Mucosa of rectum (tissue), 2 donors: ENCODE measurements around the gene RBM44.
A peak's percentile ranks its signal among the peaks of the same experiment; 100 is the strongest.
"Not testable (repeated sequence)": the region's sequence is repeated elsewhere in the genome, so short reads cannot be mapped to it uniquely, and the experiment has no call there.

Experiments used
- H3K27ac ChIP-seq, 2 donors: one replicate each; pipeline ENCODE4 v1.7.0; 2013; ENCODE audit warnings: inconsistent platforms in 2 of 2, low read depth in 2 of 2, low read length in 2 of 2
- H3K27me3 ChIP-seq, 2 donors: one replicate each; pipeline ENCODE4 v1.7.0; 2013; ENCODE audit warnings: low read length in 2 of 2; ENCODE audit not compliant: control insufficient read depth in 2 of 2, insufficient read depth in 2 of 2
- H3K36me3 ChIP-seq, 2 donors: one replicate each; pipeline ENCODE4 v1.7.0; 2013; ENCODE audit warnings: low read length in 2 of 2; ENCODE audit not compliant: control insufficient read depth in 2 of 2, insufficient read depth in 2 of 2
- H3K4me1 ChIP-seq, 2 donors: one replicate each; pipeline ENCODE4 v1.7.0; 2013; ENCODE audit warnings: low read length in 2 of 2, mild to moderate bottlenecking in 1 of 2; ENCODE audit not compliant: control insufficient read depth in 2 of 2, insufficient read depth in 2 of 2
- H3K4me3 ChIP-seq, 2 donors: one replicate each; pipeline ENCODE4 v1.7.0; 2013; ENCODE audit warnings: low read length in 2 of 2
- H3K9ac ChIP-seq, 2 donors: one replicate each; pipeline ENCODE4 v1.7.0; 2013; ENCODE audit warnings: low read length in 2 of 2, low read depth in 1 of 2, mild to moderate bottlenecking in 1 of 2
- H3K9me3 ChIP-seq, 2 donors: one replicate each; pipeline ENCODE4 v1.7.0; 2013; ENCODE audit warnings: low read length in 2 of 2; ENCODE audit not compliant: control insufficient read depth in 2 of 2
- donor health status: healthy.
- donor health status: Normal muscosa, but diverticular disease.

The RBM44 gene

GRCh38 chr2:237862528-237862895 lies 63.9 kb downstream of the RBM44 start:
- H3K9me3 ChIP-seq: no peaks in the 10 kb centered on the region
- H3K27me3 ChIP-seq: peaks cover 13 to 17% of the 10 kb centered on the region in 2 donors
- no peak overlapping the region for H3K4me3 ChIP-seq
- H3K9ac ChIP-seq: no peak overlapping the region
- no peak overlapping the region for H3K27ac ChIP-seq
- H3K4me1 ChIP-seq: peaks cover 22 to 28% of the 10 kb centered on the region in 2 donors
- no peaks in the 10 kb centered on the region for H3K36me3 ChIP-seq

DNA sequence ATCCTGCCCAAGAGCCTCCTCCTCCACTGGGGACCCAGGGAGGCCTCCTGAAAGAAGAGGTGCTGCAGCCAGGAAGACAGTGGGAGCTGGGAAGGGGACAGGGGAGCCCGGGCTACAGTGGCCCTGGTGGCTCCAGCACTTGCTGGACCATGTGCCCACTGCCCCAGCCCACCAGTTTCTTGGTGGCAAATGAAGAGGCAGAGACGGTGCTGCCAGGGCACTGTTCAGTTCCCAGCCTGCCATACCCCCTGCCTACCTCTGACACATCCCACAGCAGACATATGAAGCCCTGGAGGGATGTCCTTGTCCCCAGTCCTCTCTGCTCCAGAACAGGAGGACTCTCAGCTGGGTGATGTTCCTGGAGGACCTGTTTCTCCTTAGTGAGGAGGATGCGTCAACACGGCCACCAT lies 64.5 kb downstream of the RBM44 start:
- H3K9ac ChIP-seq: no peak overlapping the region
- no peak overlapping the region for H3K27ac ChIP-seq
- peaks cover 22 to 28% of the 10 kb centered on the region in 2 donors for H3K4me1 ChIP-seq
- H3K27me3 ChIP-seq: peaks cover 11 to 14% of the 10 kb centered on the region in 2 donors
- H3K9me3 ChIP-seq: no peaks in the 10 kb centered on the region
- H3K36me3 ChIP-seq: no peaks in the 10 kb centered on the region
- no peak overlapping the region for H3K4me3 ChIP-seq

- H3K4me1 ChIP-seq: peaks cover 21 to 23% of the 10 kb centered on the region in 2 donors
- H3K36me3 ChIP-seq: no peaks in the 10 kb centered on the region
- H3K27ac ChIP-seq: peak overlapping the region in 1 of 2 donors; percentile 48
- no peak overlapping the region for H3K9ac ChIP-seq
- no peak overlapping the region for H3K4me3 ChIP-seq
- H3K27me3 ChIP-seq: peaks cover 6 to 9% of the 10 kb centered on the region in 2 donors
- H3K9me3 ChIP-seq: no peaks in the 10 kb centered on the region
Measured at GRCh38 chr2:237863689-237864443, 65.3 kb downstream of the RBM44 start.

DNA sequence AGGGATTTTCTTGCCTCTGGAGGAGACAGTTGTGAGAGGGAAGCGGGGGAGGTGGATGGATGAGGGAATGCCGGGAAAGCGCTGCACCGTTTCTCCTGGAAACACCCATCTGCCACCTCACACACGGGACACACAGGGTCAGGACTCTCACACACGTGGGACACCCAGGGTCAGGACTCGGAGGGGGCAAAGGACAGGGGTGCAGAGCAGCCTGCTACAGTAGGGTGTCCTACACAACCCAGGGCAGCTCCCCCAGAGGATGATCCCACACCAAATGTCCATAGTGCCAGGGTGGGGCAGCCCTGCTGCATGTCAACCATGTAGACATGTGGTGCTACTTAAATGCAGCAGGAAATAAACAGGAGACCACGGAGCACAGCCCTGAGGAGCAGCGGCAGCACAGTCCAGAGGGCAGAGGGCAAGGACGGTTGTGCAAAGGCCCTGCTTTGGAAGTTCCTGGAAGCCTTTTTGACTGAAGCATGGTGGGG lies 65.9 kb downstream of the RBM44 start:
- H3K4me1 ChIP-seq: peaks cover 17 to 19% of the 10 kb centered on the region in 2 donors
- no peaks in the 10 kb centered on the region for H3K36me3 ChIP-seq
- no peak overlapping the region for H3K9ac ChIP-seq
- no peaks in the 10 kb centered on the region for H3K9me3 ChIP-seq
- H3K27me3 ChIP-seq: peaks cover 5 to 6% of the 10 kb centered on the region in 2 donors
- H3K27ac ChIP-seq: peak overlapping the region in 1 of 2 donors; percentile 48
- no peak overlapping the region for H3K4me3 ChIP-seq

GRCh38 chr2:237864940-237865622 lies 66.5 kb downstream of the RBM44 start:
- Histone ChIP-seq H3K36me3 (no peaks in the 10 kb centered on the region), H3K4me3 (no peak overlapping the region), H3K9me3 (no peaks in the 10 kb centered on the region), H3K9ac (no peak overlapping the region), H3K4me1 (peaks cover 16 to 17% of the 10 kb centered on the region in 2 donors), H3K27me3 (peaks cover 5 to 6% of the 10 kb centered on the region in 2 donors), H3K27ac (peak overlapping the region in 1 of 2 donors; percentile 11)

GRCh38 chr2:237865623-237866041 lies 67.1 kb downstream of the RBM44 start:
- H3K27ac ChIP-seq: peak overlapping the region in 1 of 2 donors; percentile 11
- no peaks in the 10 kb centered on the region for H3K36me3 ChIP-seq
- H3K27me3 ChIP-seq: peaks cover 0 to 6% of the 10 kb centered on the region in 2 donors
- no peak overlapping the region for H3K9ac ChIP-seq
- H3K9me3 ChIP-seq: no peaks in the 10 kb centered on the region
- peaks cover 10 to 11% of the 10 kb centered on the region in 2 donors for H3K4me1 ChIP-seq
- H3K4me3 ChIP-seq: no peak overlapping the region

GRCh38 chr2:237866101-237866621 lies 67.6 kb downstream of the RBM44 start:
- Histone ChIP-seq H3K9me3 (no peaks in the 10 kb centered on the region), H3K9ac (no peak overlapping the region), H3K27ac (peak overlapping the region in 1 of 2 donors; percentile 11), H3K4me3 (no peak overlapping the region), H3K4me1 (peaks cover 9 to 10% of the 10 kb centered on the region in 2 donors), H3K36me3 (no peaks in the 10 kb centered on the region), H3K27me3 (peaks cover 0 to 3% of the 10 kb centered on the region in 2 donors)

DNA sequence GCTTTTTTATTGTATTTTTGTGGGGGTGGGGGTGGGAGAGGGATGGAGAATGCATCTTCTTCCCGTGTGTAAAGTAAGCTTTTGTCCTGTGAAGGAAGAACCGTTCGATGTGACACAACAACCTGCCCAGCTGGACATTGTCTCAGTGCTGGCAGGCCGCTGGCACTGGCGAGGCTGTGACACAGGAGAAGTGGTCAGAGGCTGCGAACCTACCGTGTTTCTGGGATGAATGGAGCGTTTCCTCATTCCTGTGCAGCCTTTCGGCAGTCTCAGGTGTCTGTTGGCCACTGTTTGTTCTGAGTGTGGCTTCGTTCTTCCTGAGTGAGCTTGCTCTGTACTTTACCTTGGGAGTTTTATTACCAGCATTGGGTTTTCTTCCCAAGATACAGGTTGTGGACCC lies 68.9 kb downstream of the RBM44 start:
- no peaks in the 10 kb centered on the region for H3K27me3 ChIP-seq
- H3K4me3 ChIP-seq: no peak overlapping the region
- H3K36me3 ChIP-seq: no peaks in the 10 kb centered on the region
- no peak overlapping the region for H3K27ac ChIP-seq
- peaks cover 0 to 2% of the 10 kb centered on the region in 2 donors for H3K4me1 ChIP-seq
- H3K9me3 ChIP-seq: no peaks in the 10 kb centered on the region
- H3K9ac ChIP-seq: no peak overlapping the region

DNA sequence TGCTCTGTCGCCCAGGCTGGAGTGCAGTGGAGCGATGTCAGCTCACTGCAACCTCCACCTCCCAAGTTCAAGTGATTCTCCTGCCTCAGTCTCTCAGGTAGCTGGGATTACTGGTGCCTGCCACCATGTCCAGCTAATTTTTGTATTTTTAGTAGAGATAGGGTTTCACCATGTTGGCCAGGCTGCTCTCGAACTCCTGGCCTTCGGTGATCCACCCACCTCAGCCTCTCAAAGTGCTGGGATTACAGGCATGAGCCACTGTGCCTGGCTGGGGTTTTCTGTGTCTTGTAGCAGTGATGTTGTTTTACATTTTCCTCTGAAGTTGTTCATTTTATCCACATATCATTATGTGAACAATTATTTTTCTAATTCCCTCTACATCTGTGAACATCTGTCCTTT lies 69.5 kb downstream of the RBM44 start:
- H3K4me3 ChIP-seq, H3K9ac ChIP-seq, H3K9me3 ChIP-seq, H3K36me3 ChIP-seq, H3K27me3 ChIP-seq, H3K4me1 ChIP-seq, H3K27ac ChIP-seq: not testable (repeated sequence)
